Midbrain (tissue), 1 donor: Measurements from ENCODE around the gene NPAS3.

ENCODE experiments used
- DNase-seq: peaks from one replicate; lab custom pipeline; 2025; lab: John Stamatoyannopoulos, UW

NPAS3 gene

GRCh38 chr14:33254861-33255395 is 316.2 kb downstream of the NPAS3 start:
- DNase-seq: peak; percentile 14

GRCh38 chr14:33257796-33258195 is 319.1 kb downstream of the NPAS3 start:
- DNase-seq: no peak

- DNase-seq: no peak
These were observed 321.1 kb downstream of the NPAS3 start for GRCh38 chr14:33259764-33260163.

GRCh38 chr14:33271216-33271615 is 332.5 kb downstream of the NPAS3 start:
- no peak for DNase-seq

GRCh38 chr14:33271891-33272290 is 333.2 kb downstream of the NPAS3 start:
- no peak for DNase-seq

- DNase-seq: no peak
These were observed 335.3 kb downstream of the NPAS3 start for GRCh38 chr14:33273978-33274377.

GRCh38 chr14:33275879-33276278 is 337.2 kb downstream of the NPAS3 start:
- no peak for DNase-seq

- no peak for DNase-seq
These were observed 341.2 kb downstream of the NPAS3 start for GRCh38 chr14:33279865-33280264.

- DNase-seq: no peak
These were observed 342.0 kb downstream of the NPAS3 start for GRCh38 chr14:33280646-33281045.

GRCh38 chr14:33282331-33283230 is 343.9 kb downstream of the NPAS3 start:
- no peak for DNase-seq

GRCh38 chr14:33285902-33286700 is 347.4 kb downstream of the NPAS3 start:
- DNase-seq: no peak

GRCh38 chr14:33287189-33287588 is 348.5 kb downstream of the NPAS3 start:
- no peak for DNase-seq

- no peak for DNase-seq
These were observed 352.0 kb downstream of the NPAS3 start for GRCh38 chr14:33290641-33291040.

GRCh38 chr14:33291529-33292104 is 352.9 kb downstream of the NPAS3 start:
- no peak for DNase-seq

GRCh38 chr14:33294419-33294818 is 355.7 kb downstream of the NPAS3 start:
- DNase-seq: no peak

- no peak for DNase-seq
These were observed 358.9 kb downstream of the NPAS3 start for GRCh38 chr14:33297565-33297964.

GRCh38 chr14:33307691-33308251 is 369.1 kb downstream of the NPAS3 start:
- peak; percentile 23 for DNase-seq

GRCh38 chr14:33309106-33309505 is 370.4 kb downstream of the NPAS3 start:
- DNase-seq: no peak

- DNase-seq: no peak
These were observed 376.5 kb downstream of the NPAS3 start for GRCh38 chr14:33315217-33315616.

- peak; percentile 43 for DNase-seq
These were observed 377.0 kb downstream of the NPAS3 start for GRCh38 chr14:33315721-33316120.

- DNase-seq: no peak
These were observed 379.0 kb downstream of the NPAS3 start for GRCh38 chr14:33317675-33318074.

- no peak for DNase-seq
These were observed 385.3 kb downstream of the NPAS3 start for GRCh38 chr14:33323979-33324378.
